ENCODE measurements around the gene CDO1. TPM values are rescaled to one million over a fixed set of nuclear protein-coding genes. Genes with fewer than 3 reads are reported as not detected.

The CDO1 gene
- total RNA-seq, 2 donors from 2014 or later = 7.6 to 11.7 TPM

DNA sequence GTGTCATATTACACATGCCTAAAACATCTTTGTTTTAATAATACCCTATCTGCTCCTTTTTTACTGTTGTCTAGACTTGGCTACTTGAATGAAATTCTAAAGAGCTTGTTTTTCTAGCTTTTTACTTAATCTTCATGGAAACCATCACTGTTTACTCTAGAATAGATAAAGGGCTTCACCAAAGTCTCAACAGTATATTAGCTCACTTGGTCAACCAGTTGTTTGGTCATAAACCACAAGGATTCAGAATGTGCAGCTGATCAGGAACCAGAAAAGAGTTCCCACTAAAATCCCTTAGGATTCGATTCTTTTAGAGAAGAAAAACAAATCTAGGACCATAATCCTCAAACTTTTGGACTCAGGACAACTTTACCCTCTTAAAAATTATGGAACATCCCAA, 38.0 kb downstream of the CDO1 start:
- Mint-ChIP-seq H3K9me3 (no peaks in the 10 kb centered on the region), H3K4me1 (no peaks in the 10 kb centered on the region), H3K36me3 (ENCODE audit: low read depth) (no peaks in the 10 kb centered on the region), H3K27ac (no peak overlapping the region), H3K4me3 (no peak overlapping the region), H3K27me3 (ENCODE audit: insufficient read depth) (peaks cover 2% of the 10 kb centered on the region)
- no peak for DNase-seq
- H3K9me3 ChIP-seq (ENCODE audit: control insufficient read depth, low read length) = no peaks in the 10 kb centered on the region
- H3K36me3 ChIP-seq (ENCODE audit: control insufficient read depth, insufficient read depth, low read length) = no peaks in the 10 kb centered on the region
- WGBS, 2 experiments (ENCODE audit: insufficient coverage in 1 of 2, insufficient read length in 1 of 2) = 94% methylated on average over 1 of the region's 1 CpG; no CpG with 5 or more reads in 1 of the 2 experiments
- H3K27ac ChIP-seq (ENCODE audit: low read depth, low read length) = no peak overlapping the region
- H3K27me3 ChIP-seq (ENCODE audit: control insufficient read depth, insufficient read depth, low read length, poor library complexity, severe bottlenecking) = no peaks in the 10 kb centered on the region
- no peak overlapping the region for H3K9ac ChIP-seq (ENCODE audit: extremely low read depth, low read length, poor library complexity, severe bottlenecking)
- no peak overlapping the region for H3K4me3 ChIP-seq (ENCODE audit: low read length)
- TF ChIP-seq, protein P1, sequence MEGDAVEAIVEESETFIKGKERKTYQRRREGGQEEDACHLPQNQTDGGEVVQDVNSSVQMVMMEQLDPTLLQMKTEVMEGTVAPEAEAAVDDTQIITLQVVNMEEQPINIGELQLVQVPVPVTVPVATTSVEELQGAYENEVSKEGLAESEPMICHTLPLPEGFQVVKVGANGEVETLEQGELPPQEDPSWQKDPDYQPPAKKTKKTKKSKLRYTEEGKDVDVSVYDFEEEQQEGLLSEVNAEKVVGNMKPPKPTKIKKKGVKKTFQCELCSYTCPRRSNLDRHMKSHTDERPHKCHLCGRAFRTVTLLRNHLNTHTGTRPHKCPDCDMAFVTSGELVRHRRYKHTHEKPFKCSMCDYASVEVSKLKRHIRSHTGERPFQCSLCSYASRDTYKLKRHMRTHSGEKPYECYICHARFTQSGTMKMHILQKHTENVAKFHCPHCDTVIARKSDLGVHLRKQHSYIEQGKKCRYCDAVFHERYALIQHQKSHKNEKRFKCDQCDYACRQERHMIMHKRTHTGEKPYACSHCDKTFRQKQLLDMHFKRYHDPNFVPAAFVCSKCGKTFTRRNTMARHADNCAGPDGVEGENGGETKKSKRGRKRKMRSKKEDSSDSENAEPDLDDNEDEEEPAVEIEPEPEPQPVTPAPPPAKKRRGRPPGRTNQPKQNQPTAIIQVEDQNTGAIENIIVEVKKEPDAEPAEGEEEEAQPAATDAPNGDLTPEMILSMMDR (conservative IDR thresholded peaks at IDR 0.05) = no peak
- H3K4me1 ChIP-seq (ENCODE audit: control insufficient read depth, insufficient read depth, low read length) = no peaks in the 10 kb centered on the region

DNA sequence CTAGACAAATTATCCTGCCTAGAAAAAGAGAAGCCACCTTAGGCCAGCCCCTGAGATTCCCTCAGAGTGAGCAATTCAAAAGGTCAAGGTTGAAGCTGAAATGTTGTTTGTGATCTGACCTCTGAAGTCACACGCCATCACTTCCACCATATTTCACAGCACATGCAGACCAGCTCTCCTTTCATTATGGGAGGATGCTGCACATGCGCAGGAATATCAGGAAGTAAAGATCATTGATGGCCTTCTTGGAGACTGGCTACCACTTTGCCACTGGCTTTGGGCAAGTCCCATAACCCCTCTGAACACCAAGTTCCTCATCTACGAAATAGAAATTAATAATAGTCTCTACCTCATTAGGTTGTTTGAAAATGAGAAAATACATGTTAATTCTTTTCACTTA, 39.5 kb downstream of the CDO1 start:
- Histone ChIP-seq H3K9me3 (ENCODE audit: control insufficient read depth, low read length) (no peaks in the 10 kb centered on the region), H3K4me1 (ENCODE audit: control insufficient read depth, insufficient read depth, low read length) (no peaks in the 10 kb centered on the region), H3K27me3 (ENCODE audit: control insufficient read depth, insufficient read depth, low read length, poor library complexity, severe bottlenecking) (no peaks in the 10 kb centered on the region), H3K4me3 (ENCODE audit: low read length) (no peak overlapping the region), H3K27ac (ENCODE audit: low read depth, low read length) (no peak overlapping the region), H3K9ac (ENCODE audit: extremely low read depth, low read length, poor library complexity, severe bottlenecking) (no peak overlapping the region), H3K36me3 (ENCODE audit: control insufficient read depth, insufficient read depth, low read length) (no peaks in the 10 kb centered on the region)
- Mint-ChIP-seq H3K27me3 (ENCODE audit: insufficient read depth) (peaks cover 2% of the 10 kb centered on the region), H3K4me1 (no peaks in the 10 kb centered on the region), H3K36me3 (ENCODE audit: low read depth) (no peaks in the 10 kb centered on the region), H3K4me3 (no peak overlapping the region), H3K9me3 (no peaks in the 10 kb centered on the region), H3K27ac (no peak overlapping the region)
- WGBS, 2 experiments (ENCODE audit: insufficient coverage in 1 of 2, insufficient read length in 1 of 2) = 100% methylated on average over 3 of the region's 3 CpGs; no CpG with 5 or more reads in 1 of the 2 experiments
- no peak for DNase-seq
- TF ChIP-seq, protein P1 (conservative IDR thresholded peaks at IDR 0.05) = no peak

DNA sequence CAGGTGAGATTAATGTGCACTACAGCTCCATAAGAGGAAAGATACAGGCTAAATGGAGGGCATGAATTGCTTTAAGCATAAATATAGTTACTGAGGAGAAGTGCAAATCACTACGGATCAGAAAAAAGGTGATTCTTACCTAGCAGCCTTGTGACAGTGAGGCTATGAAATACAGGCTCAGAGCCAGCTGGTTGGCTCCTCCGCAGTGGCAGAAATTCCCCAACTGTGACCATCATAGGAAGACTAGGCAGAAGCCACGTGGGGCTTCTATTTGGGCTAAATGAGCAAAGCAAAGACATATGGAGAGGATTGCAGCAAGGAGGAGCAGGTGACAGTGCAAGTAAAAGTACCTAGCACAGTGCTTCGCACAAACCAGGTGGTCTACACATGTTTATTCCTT, 40.5 kb downstream of the CDO1 start:
- H3K36me3 ChIP-seq (ENCODE audit: control insufficient read depth, insufficient read depth, low read length) = no peaks in the 10 kb centered on the region
- no peaks in the 10 kb centered on the region for H3K4me1 ChIP-seq (ENCODE audit: control insufficient read depth, insufficient read depth, low read length)
- 72 to 78% methylated on average over 3 to 4 of the region's 4 CpGs for WGBS, 2 experiments (ENCODE audit: insufficient coverage in 1 of 2, insufficient read length in 1 of 2)
- H3K9ac ChIP-seq (ENCODE audit: extremely low read depth, low read length, poor library complexity, severe bottlenecking) = no peak overlapping the region
- Mint-ChIP-seq H3K4me1 (no peaks in the 10 kb centered on the region), H3K27me3 (ENCODE audit: insufficient read depth) (peaks cover 2% of the 10 kb centered on the region), H3K27ac (no peak overlapping the region), H3K36me3 (ENCODE audit: low read depth) (no peaks in the 10 kb centered on the region), H3K4me3 (no peak overlapping the region), H3K9me3 (no peaks in the 10 kb centered on the region)
- TF ChIP-seq, protein P1 (conservative IDR thresholded peaks at IDR 0.05) = no peak
- no peak overlapping the region for H3K27ac ChIP-seq (ENCODE audit: low read depth, low read length)
- no peak overlapping the region for H3K4me3 ChIP-seq (ENCODE audit: low read length)
- no peaks in the 10 kb centered on the region for H3K27me3 ChIP-seq (ENCODE audit: control insufficient read depth, insufficient read depth, low read length, poor library complexity, severe bottlenecking)
- no peak for DNase-seq
- H3K9me3 ChIP-seq (ENCODE audit: control insufficient read depth, low read length) = no peaks in the 10 kb centered on the region
